Neural progenitor cell (in vitro differentiated cells): ENCODE measurements around the gene GLRA1.

Experiments
- EZH2 ChIP-seq: fragments of 200-600 bp; sonication (generic); IDR thresholded peaks from 2 replicates; pipeline ENCODE4 v1.6.1; 2017; ENCODE audit warnings: antibody characterized with exemption, mild to moderate bottlenecking, moderate library complexity
- EZH2phosphoT487 ChIP-seq: fragments of 200-600 bp; sonication (generic); IDR thresholded peaks from 2 replicates; pipeline ENCODE4 v1.6.1; 2017; ENCODE audit warnings: antibody characterized with exemption
- TF ChIP-seq, protein P1 (sequence below): fragments of 200-600 bp; sonication (generic); IDR thresholded peaks from 2 replicates; pipeline ENCODE4 v1.5.1; 2017; ENCODE audit warnings: antibody characterized with exemption, mild to moderate bottlenecking

DNA sequence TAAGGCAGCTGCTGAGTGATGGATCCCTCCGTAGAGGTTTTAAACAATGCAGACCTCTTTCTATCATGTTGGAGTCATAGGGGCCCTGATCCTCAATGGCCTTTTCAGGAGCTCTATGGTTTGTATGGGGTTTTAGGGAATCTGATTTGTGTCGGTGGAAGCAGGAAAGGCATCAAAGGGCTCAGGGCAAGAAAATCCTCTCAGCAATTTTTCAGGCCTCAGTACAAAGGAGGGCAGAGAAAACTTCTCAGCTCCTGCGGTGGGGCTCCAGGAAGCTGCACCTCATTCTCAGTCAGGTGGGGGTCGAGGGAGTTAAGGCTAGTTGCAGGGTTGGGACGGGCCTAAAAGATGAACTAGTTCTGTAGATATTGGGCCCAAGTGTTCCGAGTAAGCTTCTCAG lies 35.0 kb downstream of the GLRA1 start:
- TF ChIP-seq, protein P1, sequence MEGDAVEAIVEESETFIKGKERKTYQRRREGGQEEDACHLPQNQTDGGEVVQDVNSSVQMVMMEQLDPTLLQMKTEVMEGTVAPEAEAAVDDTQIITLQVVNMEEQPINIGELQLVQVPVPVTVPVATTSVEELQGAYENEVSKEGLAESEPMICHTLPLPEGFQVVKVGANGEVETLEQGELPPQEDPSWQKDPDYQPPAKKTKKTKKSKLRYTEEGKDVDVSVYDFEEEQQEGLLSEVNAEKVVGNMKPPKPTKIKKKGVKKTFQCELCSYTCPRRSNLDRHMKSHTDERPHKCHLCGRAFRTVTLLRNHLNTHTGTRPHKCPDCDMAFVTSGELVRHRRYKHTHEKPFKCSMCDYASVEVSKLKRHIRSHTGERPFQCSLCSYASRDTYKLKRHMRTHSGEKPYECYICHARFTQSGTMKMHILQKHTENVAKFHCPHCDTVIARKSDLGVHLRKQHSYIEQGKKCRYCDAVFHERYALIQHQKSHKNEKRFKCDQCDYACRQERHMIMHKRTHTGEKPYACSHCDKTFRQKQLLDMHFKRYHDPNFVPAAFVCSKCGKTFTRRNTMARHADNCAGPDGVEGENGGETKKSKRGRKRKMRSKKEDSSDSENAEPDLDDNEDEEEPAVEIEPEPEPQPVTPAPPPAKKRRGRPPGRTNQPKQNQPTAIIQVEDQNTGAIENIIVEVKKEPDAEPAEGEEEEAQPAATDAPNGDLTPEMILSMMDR = no peak
- TF ChIP-seq EZH2 (no peak), EZH2phosphoT487 (no peak)
